Aorta (tissue), 5 donors: ENCODE results near the gene APLN. TPM values are rescaled to one million over a fixed set of nuclear protein-coding genes. Genes with fewer than 3 reads are reported as not detected.

Experiments
- ATAC-seq: fragments of 200-7000 bp; cut with Tn5 transposase; one replicate; pipeline ENCODE4 v1.9.1; 2022; ENCODE audit warnings: moderate library complexity; ENCODE audit not compliant: low FRiP score
- DNase-seq, 2 donors: peaks; one replicate each; pipeline ENCODE4 v3.0.0-alpha.2; 2020
- H3K27ac ChIP-seq, 2 donors: one replicate each; pipeline ENCODE4 v1.5.1; 2013; ENCODE audit warnings: low read length in 2 of 2, mild to moderate bottlenecking in 2 of 2, moderate library complexity in 2 of 2, control low read depth in 1 of 2, inconsistent platforms in 1 of 2, low read depth in 1 of 2
- H3K27me3 ChIP-seq, 2 donors: one replicate each; pipeline ENCODE4 v1.6.1; 2013; ENCODE audit warnings: control low read depth in 1 of 2, low read length in 1 of 2, mild to moderate bottlenecking in 1 of 2, moderate library complexity in 1 of 2; ENCODE audit not compliant: insufficient read depth in 2 of 2, control insufficient read depth in 1 of 2
- H3K36me3 ChIP-seq, 2 donors: one replicate each; pipeline ENCODE4 v1.6.1; 2013; ENCODE audit warnings: control low read depth in 1 of 2, low read length in 1 of 2, mild to moderate bottlenecking in 1 of 2; ENCODE audit not compliant: insufficient read depth in 2 of 2, control insufficient read depth in 1 of 2
- H3K4me1 ChIP-seq, 2 donors: one replicate each; pipeline ENCODE4 v1.6.1; 2013; ENCODE audit warnings: low read length in 2 of 2, control low read depth in 1 of 2, mild to moderate bottlenecking in 1 of 2, moderate library complexity in 1 of 2; ENCODE audit not compliant: insufficient read depth in 2 of 2, control insufficient read depth in 1 of 2
- H3K4me3 ChIP-seq, 2 donors: one replicate each; pipeline ENCODE4 v1.5.1; 2013; ENCODE audit warnings: low read length in 2 of 2, control low read depth in 1 of 2, mild to moderate bottlenecking in 1 of 2
- H3K9me3 ChIP-seq: one replicate; pipeline ENCODE4 v1.6.1; 2013; ENCODE audit warnings: mild to moderate bottlenecking, low read length; ENCODE audit not compliant: control insufficient read depth
- WGBS, 2 donors: extraction: QIAGEN DNeasy Blood & Tissue Kit; methylation state at CpG; one replicate each; pipeline ENCODE4 v1.1.7; 2013; 5-methylcytosine and 5-hydroxymethylcytosine counted together
- intact Hi-C, 2 donors: fragments of 100-400 bp; cut with DNase I; formaldehyde crosslinking; loops; one replicate each; pipeline versions ENCODE4 v1.14.2 to v1.15.0; 2022
- polyA plus RNA-seq, 2 donors: library from polyadenylated mRNA; stranded (reverse); fragments of 200-250 nt; gene quantifications; one replicate each; pipeline ENCODE4 v1.2.3, GENCODE V29; 2013
- total RNA-seq, 2 donors: library from RNA; stranded (reverse); fragmentation: NEBNext Ultra II Directional; extraction: Animal tissue kit (Norgen Biotek cat#: 25700); gene quantifications; one replicate each; pipeline ENCODE4 v1.2.1, GENCODE V29; 2021
- donor health status: healthy with polysubstance abuse.
- donor health status: Bipolar disorder and iron deficiency.
- donor health status: DM: no; HTN: no; CAD: no.
- donor health status: DM: no; HTN: no; CAD: no.
- donor health status: DM: yes; HTN: yes; CAD: no.

Gene APLN
- total and polyA plus RNA-seq, 4 donors: 0.08 to 24.0 (median 6.6) TPM

DNA sequence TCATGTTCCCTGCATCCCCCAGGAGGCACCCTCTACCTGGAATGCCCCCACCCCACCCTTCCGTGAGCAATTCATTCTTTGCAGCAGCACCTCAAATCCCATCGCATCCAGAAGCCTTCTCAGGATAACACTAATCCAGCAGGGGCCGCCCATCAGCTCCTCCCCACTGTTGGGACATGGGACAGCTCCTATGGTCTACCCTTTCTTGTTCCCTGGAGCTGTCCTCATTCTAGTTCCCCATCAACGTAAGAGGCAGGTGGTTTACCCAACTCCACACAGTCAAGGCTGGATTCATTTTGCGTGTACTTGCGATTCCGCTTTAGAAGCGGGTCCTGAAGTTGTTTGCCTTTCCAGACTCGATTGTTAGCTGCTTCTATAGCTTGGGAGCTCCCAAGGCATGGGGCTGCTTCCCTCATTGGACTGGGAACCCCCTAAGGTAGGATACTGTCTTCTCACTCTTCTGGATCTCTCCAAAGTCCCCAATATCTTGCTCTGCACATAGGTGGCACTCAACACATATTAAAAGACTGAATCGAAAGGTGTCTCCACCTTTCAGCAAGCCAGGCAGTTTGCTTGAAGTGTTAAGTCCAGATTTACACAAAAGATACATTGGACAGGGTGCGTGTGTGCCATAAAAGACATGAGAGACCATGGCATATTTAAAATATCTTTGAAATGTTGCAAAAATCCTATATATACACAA, 942 bp upstream of the APLN start:
- no peaks in the 10 kb centered on the region for H3K9me3 ChIP-seq
- no peak overlapping the region for H3K4me3 ChIP-seq
- DNase-seq (no peak), ATAC-seq (no peak)
- 57 to 65% methylated on average over 11 of the region's 11 CpGs for WGBS, 2 donors
- H3K4me1 ChIP-seq: no peaks in the 10 kb centered on the region
- intact Hi-C loops: loop anchor here in 1 of 2 donors (10.0 kb wide), 1 partner anchor 49 kb away; no protein-coding TSS in a partner anchor
- H3K27ac ChIP-seq: no peak overlapping the region
- H3K27me3 ChIP-seq: no peaks in the 10 kb centered on the region
- no peaks in the 10 kb centered on the region for H3K36me3 ChIP-seq

- ATAC-seq (peak; percentile 56), DNase-seq (peak in 1 of 2 donors; percentile 68)
- H3K27ac ChIP-seq: no peak overlapping the region
- H3K9me3 ChIP-seq: no peaks in the 10 kb centered on the region
- peak overlapping the region in 1 of 2 donors; percentile 38 for H3K4me3 ChIP-seq
- intact Hi-C loops: loop anchor here in 1 of 2 donors (1.0 to 10.0 kb wide), 2 partner anchors 51 to 72 kb away; no protein-coding TSS in a partner anchor
- 1 to 39% methylated on average over 41 to 57 of the region's 57 CpGs for WGBS, 2 donors
- no peaks in the 10 kb centered on the region for H3K4me1 ChIP-seq
- no peaks in the 10 kb centered on the region for H3K36me3 ChIP-seq
- H3K27me3 ChIP-seq: no peaks in the 10 kb centered on the region
These were observed 645 bp downstream of the APLN start for GRCh38 chrX:129653971-129654651.

DNA sequence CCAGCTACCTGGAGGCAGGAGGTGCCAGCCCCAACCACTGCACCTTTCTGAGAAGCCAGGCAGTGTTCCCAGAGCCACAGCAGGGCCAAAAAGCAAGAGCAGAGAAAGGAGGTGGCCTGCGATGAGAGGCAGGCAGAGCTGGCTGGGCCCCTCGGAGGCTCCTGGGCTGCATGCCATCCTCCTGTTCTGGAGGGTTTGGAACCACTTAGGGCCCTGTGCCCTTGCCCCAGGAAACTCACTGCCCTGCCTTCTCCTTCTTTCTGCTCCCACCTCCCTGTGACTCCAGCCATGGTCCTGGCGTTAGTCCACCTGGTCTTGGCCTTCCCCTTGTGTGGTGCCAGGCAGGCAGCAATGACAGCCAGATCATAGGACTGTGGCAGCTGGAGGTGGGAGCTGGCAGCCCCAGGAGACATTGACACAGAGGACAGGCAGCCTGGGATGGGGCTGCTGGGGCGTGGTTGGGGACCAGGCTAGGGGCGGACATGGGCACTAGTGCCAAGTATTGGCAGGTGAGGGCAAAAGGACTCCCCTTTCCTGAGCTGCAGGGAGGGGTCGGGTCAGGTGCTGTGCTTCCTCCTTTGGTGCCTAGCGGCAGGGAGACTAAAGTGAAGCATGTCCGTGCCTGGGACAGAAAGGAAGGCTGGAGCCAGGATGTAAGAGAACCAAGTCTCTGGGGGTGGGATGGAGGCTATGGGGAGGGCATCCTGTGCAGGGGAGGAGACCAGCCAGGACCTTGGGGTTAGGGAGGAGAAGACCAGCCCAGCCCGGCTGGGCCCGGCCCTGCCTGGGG, 1.4 kb downstream of the APLN start:
- DNase-seq: no peak
- intact Hi-C loops: loop anchor here in 1 of 2 donors (10.0 kb wide), 1 partner anchor 51 kb away; no protein-coding TSS in a partner anchor
- Histone ChIP-seq H3K4me1 (no peaks in the 10 kb centered on the region), H3K27me3 (no peaks in the 10 kb centered on the region), H3K27ac (no peak overlapping the region), H3K36me3 (no peaks in the 10 kb centered on the region), H3K4me3 (no peak overlapping the region), H3K9me3 (no peaks in the 10 kb centered on the region)
- ATAC-seq: peak; percentile 15
- WGBS, 2 donors: 33 to 60% methylated on average over 10 of the region's 10 CpGs

- Histone ChIP-seq H3K27ac (no peak overlapping the region), H3K4me3 (no peak overlapping the region), H3K36me3 (no peaks in the 10 kb centered on the region), H3K9me3 (no peaks in the 10 kb centered on the region), H3K4me1 (no peaks in the 10 kb centered on the region), H3K27me3 (no peaks in the 10 kb centered on the region)
- 78 to 90% methylated on average over 8 of the region's 8 CpGs for WGBS, 2 donors
- no peak for ATAC-seq
- intact Hi-C loops: loop anchor here in 1 of 2 donors (10.0 kb wide), 1 partner anchor 52 kb away; no protein-coding TSS in a partner anchor
- DNase-seq: no peak
These were observed 2.1 kb downstream of the APLN start for GRCh38 chrX:129652565-129653169.

GRCh38 chrX:129651756-129652564, 2.8 kb downstream of the APLN start:
- H3K27ac ChIP-seq: no peak overlapping the region
- H3K9me3 ChIP-seq: no peaks in the 10 kb centered on the region
- no peak overlapping the region for H3K4me3 ChIP-seq
- no peak for DNase-seq
- no peak for ATAC-seq
- intact Hi-C loops: loop anchor here in 1 of 2 donors (10.0 kb wide), 1 partner anchor 53 kb away; no protein-coding TSS in a partner anchor
- no peaks in the 10 kb centered on the region for H3K36me3 ChIP-seq
- H3K27me3 ChIP-seq: no peaks in the 10 kb centered on the region
- WGBS, 2 donors: 83 to 95% methylated on average over 14 of the region's 14 CpGs
- no peaks in the 10 kb centered on the region for H3K4me1 ChIP-seq

GRCh38 chrX:129650821-129651510, 3.8 kb downstream of the APLN start:
- no peak for DNase-seq
- no peak overlapping the region for H3K4me3 ChIP-seq
- no peak overlapping the region for H3K27ac ChIP-seq
- no peaks in the 10 kb centered on the region for H3K4me1 ChIP-seq
- H3K9me3 ChIP-seq: no peaks in the 10 kb centered on the region
- 70 to 95% methylated on average over 7 of the region's 7 CpGs for WGBS, 2 donors
- no peaks in the 10 kb centered on the region for H3K27me3 ChIP-seq
- no peaks in the 10 kb centered on the region for H3K36me3 ChIP-seq
- intact Hi-C loops: loop anchor here in 1 of 2 donors (10.0 kb wide), 1 partner anchor 54 kb away; no protein-coding TSS in a partner anchor
- no peak for ATAC-seq

- Histone ChIP-seq H3K36me3 (no peaks in the 10 kb centered on the region), H3K4me3 (no peak overlapping the region), H3K27me3 (no peaks in the 10 kb centered on the region), H3K9me3 (no peaks in the 10 kb centered on the region), H3K4me1 (no peaks in the 10 kb centered on the region), H3K27ac (no peak overlapping the region)
- DNase-seq: no peak
- ATAC-seq: no peak
- intact Hi-C loops: loop anchor here in 1 of 2 donors (10.0 kb wide), 1 partner anchor 55 kb away; no protein-coding TSS in a partner anchor
- WGBS, 2 donors: 69 to 97% methylated on average over 3 of the region's 3 CpGs
These were observed 4.5 kb downstream of the APLN start for GRCh38 chrX:129650183-129650689.
